Measurements from ENCODE around the gene ZNF143. TPM values are rescaled to one million over a fixed set of nuclear protein-coding genes. Genes with fewer than 3 reads are reported as not detected.

Gene ZNF143
- total and polyA plus RNA-seq, 2 of the 13 experiments (the other 11 are each of a cell fraction or from before 2014, with no cell fraction given): 22.4 to 35.6 TPM

- TF ChIP-seq MAX (IDR thresholded peaks at IDR 0.05): peak; percentile 70
- peak; percentile 63; the same call in 1 of the 2 replicates for TF ChIP-seq ZNF772 (CRISPR knock-in tag; IDR thresholded peaks at IDR 0.05)
- TF ChIP-seq HNF4G (IDR thresholded peaks at IDR 0.05; ENCODE audit: borderline replicate concordance, low read depth, low read length): peak; percentile 70
- TF ChIP-seq HNF4G (CRISPR knock-in tag; IDR thresholded peaks at IDR 0.05; ENCODE audit: borderline replicate concordance, low read depth): peak; percentile 74
- TF ChIP-seq FOXO1 (CRISPR knock-in tag; IDR thresholded peaks at IDR 0.05): peak; percentile 34; the same call in 1 of the 2 replicates
- TF ChIP-seq MXD4 (CRISPR knock-in tag; IDR thresholded peaks at IDR 0.05): peak; percentile 85; the same call in 1 of the 2 replicates
- TF ChIP-seq PAF1 (CRISPR knock-in tag; IDR thresholded peaks at IDR 0.05): no peak
- TF ChIP-seq ZBTB46 (CRISPR knock-in tag; IDR thresholded peaks at IDR 0.05; ENCODE audit: borderline replicate concordance): 0 out of 2 replicates have a peak, but pooled peaks have one; percentile 46
- peak; percentile 92 for TF ChIP-seq ZNF710 (CRISPR knock-in tag; IDR thresholded peaks at IDR 0.05; ENCODE audit: borderline replicate concordance)
- TF ChIP-seq, protein P1, sequence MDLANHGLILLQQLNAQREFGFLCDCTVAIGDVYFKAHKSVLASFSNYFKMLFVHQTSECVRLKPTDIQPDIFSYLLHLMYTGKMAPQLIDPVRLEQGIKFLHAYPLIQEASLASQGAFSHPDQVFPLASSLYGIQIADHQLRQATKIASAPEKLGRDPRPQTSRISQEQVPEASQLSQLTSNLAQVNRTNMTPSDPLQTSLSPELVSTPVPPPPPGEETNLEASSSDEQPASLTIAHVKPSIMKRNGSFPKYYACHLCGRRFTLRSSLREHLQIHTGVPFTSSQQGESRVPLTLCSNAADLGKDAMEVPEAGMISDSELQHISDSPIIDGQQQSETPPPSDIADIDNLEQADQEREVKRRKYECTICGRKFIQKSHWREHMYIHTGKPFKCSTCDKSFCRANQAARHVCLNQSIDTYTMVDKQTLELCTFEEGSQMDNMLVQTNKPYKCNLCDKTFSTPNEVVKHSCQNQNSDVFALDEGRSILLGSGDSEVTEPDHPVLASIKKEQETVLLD (CRISPR knock-in tag; IDR thresholded peaks at IDR 0.05; ENCODE audit: low read depth): peak; percentile 90
- TF ChIP-seq NFKB2 (CRISPR knock-in tag; IDR thresholded peaks at IDR 0.05; ENCODE audit: borderline replicate concordance): peak; percentile 65; the same call in 1 of the 2 replicates
- peak; percentile 95 for TF ChIP-seq HNRNPL (IDR thresholded peaks at IDR 0.05; ENCODE audit: low read depth, low read length)
- TF ChIP-seq, protein P2, sequence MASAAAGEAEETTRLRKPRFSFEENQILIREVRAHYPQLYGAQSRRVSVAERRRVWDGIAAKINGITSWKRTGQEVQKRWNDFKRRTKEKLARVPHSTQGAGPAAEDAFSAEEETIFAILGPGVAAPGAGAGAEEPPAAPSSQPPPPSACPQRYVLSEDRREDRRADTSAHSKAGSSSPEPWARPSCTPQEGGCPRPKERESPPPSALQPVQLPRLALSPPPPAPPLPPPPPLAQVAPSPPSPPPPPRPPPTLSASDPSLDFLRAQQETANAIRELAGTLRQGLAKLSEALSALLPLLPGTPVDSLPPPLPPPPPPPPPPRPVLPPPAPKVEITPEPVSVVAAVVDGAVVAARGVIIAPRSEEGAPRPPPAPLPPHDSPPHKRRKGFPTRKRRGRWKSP (CRISPR knock-in tag; IDR thresholded peaks at IDR 0.05): peak; percentile 83
- peak; percentile 63; the same call in 1 of the 2 replicates for TF ChIP-seq SATB2 (CRISPR knock-in tag; IDR thresholded peaks at IDR 0.05)
- peak; percentile 74 for TF ChIP-seq BCL3 (CRISPR knock-in tag; IDR thresholded peaks at IDR 0.05)
- TF ChIP-seq, protein P3, sequence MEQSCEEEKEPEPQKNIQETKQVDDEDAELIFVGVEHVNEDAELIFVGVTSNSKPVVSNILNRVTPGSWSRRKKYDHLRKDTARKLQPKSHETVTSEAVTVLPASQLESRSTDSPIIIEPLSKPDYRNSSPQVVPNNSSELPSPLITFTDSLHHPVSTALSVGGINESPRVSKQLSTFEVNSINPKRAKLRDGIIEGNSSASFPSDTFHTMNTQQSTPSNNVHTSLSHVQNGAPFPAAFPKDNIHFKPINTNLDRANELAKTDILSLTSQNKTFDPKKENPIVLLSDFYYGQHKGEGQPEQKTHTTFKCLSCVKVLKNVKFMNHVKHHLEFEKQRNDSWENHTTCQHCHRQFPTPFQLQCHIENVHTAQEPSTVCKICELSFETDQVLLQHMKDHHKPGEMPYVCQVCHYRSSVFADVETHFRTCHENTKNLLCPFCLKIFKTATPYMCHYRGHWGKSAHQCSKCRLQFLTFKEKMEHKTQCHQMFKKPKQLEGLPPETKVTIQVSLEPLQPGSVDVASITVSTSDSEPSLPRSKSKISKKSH (CRISPR knock-in tag; IDR thresholded peaks at IDR 0.05; ENCODE audit: borderline replicate concordance): peak; percentile 26; the same call in 1 of the 2 replicates
- 0 out of 2 replicates have a peak, but pooled peaks have one; percentile 55 for TF ChIP-seq ZNF251 (CRISPR knock-in tag; IDR thresholded peaks at IDR 0.05)
- TF ChIP-seq ZNF367 (CRISPR knock-in tag; IDR thresholded peaks at IDR 0.05; ENCODE audit: borderline replicate concordance): no peak
Measured at GRCh38 chr11:9573052-9573774, 112.4 kb downstream of the ZNF143 start, which contains the start of gene WEE1 (continued).
